B cell (primary cell): ENCODE measurements around the gene MAP3K2. TPM values are rescaled to one million over a fixed set of nuclear protein-coding genes. Genes with fewer than 3 reads are reported as not detected.
"Not testable (repeated sequence)": the region's sequence is repeated elsewhere in the genome, so short reads cannot be mapped to it uniquely, and the experiment has no call there.

Experiments used
- ATAC-seq: fragments of 200-7000 bp; cut with Tn5 transposase; one replicate; pipeline ENCODE4 v1.10.0; 2021; ENCODE audit warnings: low read depth, mild to moderate bottlenecking, moderate number of reproducible peaks, moderate library complexity
- CTCF ChIA-PET: fragments of 350-600 bp; sonication (Branson Sonifier 250); formaldehyde crosslinking; loops from one replicate; lab custom pipeline; 2021; ENCODE audit warnings: antibody characterized with exemption, inconsistent platforms; lab: Charles Lee
- POLR2A ChIA-PET: fragments of 350-600 bp; sonication (Branson Sonifier 250); formaldehyde crosslinking; loops from one replicate; lab custom pipeline; 2021; ENCODE audit warnings: antibody characterized with exemption; lab: Charles Lee
- DNase-seq: peaks from one replicate; pipeline ENCODE4 v3.0.0; 2013
- H2AFZ ChIP-seq: 2 replicates; pipeline ENCODE4 v1.6.1; 2012; ENCODE audit warnings: mild to moderate bottlenecking, low read depth, low read length; ENCODE audit not compliant: insufficient read depth, poor library complexity, severe bottlenecking
- H3K27ac ChIP-seq, 2 donors: 1 replicate in 1 of 2; 2 replicates in 1 of 2; pipeline ENCODE4 v1.5.1; 2012 to 2013; ENCODE audit warnings: low read length in 2 of 2, mild to moderate bottlenecking in 2 of 2, moderate library complexity in 1 of 2
- H3K27me3 ChIP-seq, 4 experiments: fragments of 200-600 bp in 1 of 4; sonication (generic) in 1 of 4; replicated peaks in 1 of 4; 1 replicate in 2 of 4; 2 replicates in 2 of 4; pipeline versions ENCODE4 v1.6.1 to v1.7.0; 2013 to 2016; ENCODE audit warnings: low read length in 3 of 4, mild to moderate bottlenecking in 2 of 4, mixed read lengths in 1 of 4, moderate library complexity in 1 of 4; ENCODE audit not compliant: insufficient read depth in 4 of 4, control insufficient read depth in 3 of 4; ENCODE audit errors: control extremely low read depth in 1 of 4
- H3K36me3 ChIP-seq, 2 experiments: replicated peaks in 1 of 2; 1 replicate in 1 of 2; 2 replicates in 1 of 2; pipeline versions ENCODE4 v1.6.1 to v1.7.1; 2013; ENCODE audit warnings: low read length in 1 of 2; ENCODE audit not compliant: insufficient read depth in 2 of 2, control insufficient read depth in 1 of 2; ENCODE audit errors: control extremely low read depth in 1 of 2, extremely low read depth in 1 of 2
- H3K4me1 ChIP-seq, 2 donors: fragments of 200-600 bp in 1 of 2; sonication (generic) in 1 of 2; 1 replicate in 1 of 2; 2 replicates in 1 of 2; pipeline versions ENCODE4 v1.5.1 to v1.6.1; 2013 to 2017; ENCODE audit warnings: low read length in 2 of 2; ENCODE audit not compliant: control insufficient read depth in 2 of 2, insufficient read depth in 2 of 2
- H3K4me2 ChIP-seq: replicated peaks from 2 replicates; pipeline ENCODE3; 2012; ENCODE audit warnings: mild to moderate bottlenecking, low read depth, low read length; ENCODE audit not compliant: poor library complexity, severe bottlenecking
- H3K4me3 ChIP-seq, 5 experiments: fragments of 200-600 bp in 1 of 5; sonication (generic) in 1 of 5; 1 replicate in 3 of 5; 2 replicates in 2 of 5; pipeline versions ENCODE4 v1.5.1 to v1.7.0; 2011 to 2016; ENCODE audit warnings: low read length in 4 of 5, mild to moderate bottlenecking in 4 of 5, low read depth in 2 of 5, control low read depth in 1 of 5, moderate library complexity in 1 of 5; ENCODE audit not compliant: insufficient read depth in 1 of 5; ENCODE audit errors: control extremely low read depth in 1 of 5, extremely low read depth in 1 of 5
- H3K79me2 ChIP-seq: fragments of 200-600 bp; sonication (generic); one replicate; pipeline ENCODE4 v1.6.0; 2016; ENCODE audit warnings: low read length; ENCODE audit not compliant: control insufficient read depth, insufficient read depth
- H3K9ac ChIP-seq: fragments of 200-600 bp; sonication (generic); 2 replicates; pipeline ENCODE4 v1.6.1; 2017; ENCODE audit warnings: mild to moderate bottlenecking, low read length, moderate library complexity
- H3K9me3 ChIP-seq, 3 donors: one replicate each; pipeline versions ENCODE4 v1.6.1 to v1.7.1; 2013; ENCODE audit warnings: low read length in 2 of 3; ENCODE audit not compliant: control insufficient read depth in 2 of 3, insufficient read depth in 1 of 3; ENCODE audit errors: control extremely low read depth in 1 of 3
- H4K20me1 ChIP-seq: 2 replicates; pipeline ENCODE4 v1.6.0; 2012; ENCODE audit warnings: mild to moderate bottlenecking, low read length; ENCODE audit not compliant: insufficient read depth, control insufficient read depth, poor library complexity, severe bottlenecking
- H3K27ac Mint-ChIP-seq: one replicate; pipeline ENCODE4 v1.8.0; 2021; ENCODE audit warnings: mixed read lengths
- H3K27me3 Mint-ChIP-seq: one replicate; pipeline ENCODE4 v1.8.0; 2021; ENCODE audit warnings: mixed read lengths
- H3K4me1 Mint-ChIP-seq: one replicate; pipeline ENCODE4 v1.8.0; 2021; ENCODE audit warnings: mixed read lengths
- H3K4me3 Mint-ChIP-seq: one replicate; pipeline ENCODE4 v1.8.0; 2021; ENCODE audit warnings: mixed read lengths
- H3K9me3 Mint-ChIP-seq: one replicate; pipeline ENCODE4 v1.8.0; 2022; ENCODE audit warnings: mixed read lengths; ENCODE audit not compliant: insufficient read depth
- CTCF ChIP-seq: fragments of 200-600 bp; IDR thresholded peaks from one replicate; pipeline ENCODE4 v1.8.0; 2022; ENCODE audit warnings: antibody characterized with exemption, mild to moderate bottlenecking
- EZH2 ChIP-seq: IDR thresholded peaks from 2 replicates; pipeline ENCODE4 v1.6.1; 2012; ENCODE audit warnings: borderline replicate concordance, low read depth, mild to moderate bottlenecking, moderate library complexity, low read length; ENCODE audit not compliant: insufficient read depth, poor library complexity, severe bottlenecking
- WGBS: methylation state at CpG from one replicate; pipeline ENCODE4 v1.1.5; 2013; ENCODE audit warnings: missing lambda C conversion rate; ENCODE audit not compliant: insufficient coverage; 5-methylcytosine and 5-hydroxymethylcytosine counted together
- intact Hi-C: fragments of 100-400 bp; cut with micrococcal nuclease; formaldehyde crosslinking; loops from one replicate; pipeline ENCODE4 v1.10.0; 2022
- polyA plus RNA-seq: library from polyadenylated mRNA; depleted of rRNA; stranded (reverse); fragments of >200 nt; gene quantifications from 2 replicates; pipeline ENCODE4 v1.2.3, GENCODE V29; 2012
- total RNA-seq, 2 donors: library from RNA; stranded (reverse); fragments of 120-200 nt in 1 of 2; gene quantifications; 1 replicate in 1 of 2; 2 replicates in 1 of 2; pipeline versions ENCODE4 v1.2.3 to v1.2.4, GENCODE V29; 2013 to 2022

Gene MAP3K2
- total and polyA plus RNA-seq, 2 donors (not counting 1 experiment from before 2014, with no cell fraction given), result 9.9 to 118 TPM

GRCh38 chr2:127410871-127411652, 23.3 kb upstream of the MAP3K2 start:
- peaks cover 27 to 42% of the 10 kb centered on the region in 2 donors for H3K4me1 ChIP-seq
- H3K79me2 ChIP-seq, result no peaks in the 10 kb centered on the region
- POLR2A ChIA-PET, result interaction anchor here (0.7 to 1.7 kb wide), 3 partner anchors 21 to 24 kb away, joined by 4 to 5 read pairs (median 5); partner anchors contain the start of gene MAP3K2
- no peak overlapping the region for H3K27ac ChIP-seq
- peaks cover 49% of the 10 kb centered on the region for H3K4me1 Mint-ChIP-seq
- peak overlapping the region; percentile 44 for H3K4me3 Mint-ChIP-seq
- peaks cover 0 to 1% (median 0%) of the 10 kb centered on the region in 3 donors for H3K9me3 ChIP-seq
- peak overlapping the region; percentile 61 for H3K27ac Mint-ChIP-seq
- H3K9ac ChIP-seq, result peak overlapping the region; percentile 12
- H3K36me3 ChIP-seq, result no peaks in the 10 kb centered on the region
- WGBS, result 80% methylated on average over 1 of the region's 6 CpGs
- H3K4me2 ChIP-seq, result peak overlapping the region; percentile 38
- peak overlapping the region; percentile 43 for H2AFZ ChIP-seq
- intact Hi-C loops, result no loop called here
- H3K9me3 Mint-ChIP-seq, result no peaks in the 10 kb centered on the region
- H3K4me3 ChIP-seq, result peak overlapping the region in 1 of 5 experiments; percentile 28
- CTCF ChIA-PET, result interaction anchor here (0.7 to 1.5 kb wide), 6 partner anchors 9 to 68 kb away, joined by 3 to 7 read pairs (median 4); no protein-coding TSS in a partner anchor
- no peaks in the 10 kb centered on the region for H3K27me3 ChIP-seq
- no peaks in the 10 kb centered on the region for H4K20me1 ChIP-seq
- no peak for TF ChIP-seq CTCF
- TF ChIP-seq EZH2, result no peak
- DNase-seq, result no peak
- no peaks in the 10 kb centered on the region for H3K27me3 Mint-ChIP-seq
- no peak for ATAC-seq

GRCh38 chr2:127409716-127410115, 21.9 kb upstream of the MAP3K2 start:
- peaks cover 32 to 41% of the 10 kb centered on the region in 2 donors for H3K4me1 ChIP-seq
- CTCF ChIA-PET, result interaction anchor here (1.4 to 1.5 kb wide), 2 partner anchors 52 to 69 kb away, joined by 3 to 4 read pairs; no protein-coding TSS in a partner anchor
- H3K9me3 ChIP-seq, H3K27me3 Mint-ChIP-seq, H3K9me3 Mint-ChIP-seq, H3K4me2 ChIP-seq, H3K4me3 ChIP-seq, H3K9ac ChIP-seq, H3K27ac Mint-ChIP-seq, ATAC-seq, H3K4me3 Mint-ChIP-seq, H2AFZ ChIP-seq, H4K20me1 ChIP-seq, intact Hi-C loops, POLR2A ChIA-PET, DNase-seq, H3K79me2 ChIP-seq, H3K27me3 ChIP-seq, H3K27ac ChIP-seq, H3K36me3 ChIP-seq: not testable (repeated sequence)
- peaks cover 48% of the 10 kb centered on the region for H3K4me1 Mint-ChIP-seq
- WGBS, result 100% methylated on average over 4 of the region's 8 CpGs
